Eye (tissue), 1 donor: ENCODE results near the gene CHST5.

Source experiments
- DNase-seq: peaks from one replicate; pipeline ENCODE4 v3.0.0-alpha.2; 2015

Gene CHST5

GRCh38 chr16:75535901-75536300, at the start of gene CHST5:
CHST5 (minus strand) TSS chr16:75536108; CDS start chr16:75530384, 5,724 bp downstream.
- DNase-seq, result no peak

- no peak for DNase-seq
These were observed 48.2 kb upstream of the CHST5 start for GRCh38 chr16:75584108-75584507.

- no peak for DNase-seq
These were observed 43.5 kb upstream of the CHST5 start for GRCh38 chr16:75579281-75579834.

- no peak for DNase-seq
These were observed 42.8 kb upstream of the CHST5 start for GRCh38 chr16:75578725-75579124.

- no peak for DNase-seq
These were observed 42.3 kb upstream of the CHST5 start for GRCh38 chr16:75578212-75578611.

GRCh38 chr16:75576384-75576811, 40.5 kb upstream of the CHST5 start:
- no peak for DNase-seq

- no peak for DNase-seq
These were observed 40.0 kb upstream of the CHST5 start for GRCh38 chr16:75575958-75576357.

- DNase-seq, result no peak
These were observed 38.0 kb upstream of the CHST5 start for GRCh38 chr16:75573955-75574354.

GRCh38 chr16:75572864-75573542, 37.1 kb upstream of the CHST5 start:
- no peak for DNase-seq

- no peak for DNase-seq
These were observed 34.6 kb upstream of the CHST5 start for GRCh38 chr16:75570396-75571065.

GRCh38 chr16:75567911-75568310, 32.0 kb upstream of the CHST5 start:
- DNase-seq, result no peak

- no peak for DNase-seq
These were observed 30.9 kb upstream of the CHST5 start for GRCh38 chr16:75566758-75567255.

- peak; percentile 97 for DNase-seq
These were observed 30.3 kb upstream of the CHST5 start, which contains the start of gene GABARAPL2 for GRCh38 chr16:75566040-75566757. GABARAPL2 (plus strand) TSS chr16:75566379; CDS start chr16:75566487, 108 bp downstream.

- DNase-seq, result no peak
These were observed 29.7 kb upstream of the CHST5 start for GRCh38 chr16:75565640-75566039.

- DNase-seq, result no peak
These were observed 23.9 kb upstream of the CHST5 start for GRCh38 chr16:75559564-75560372.

- DNase-seq, result no peak
These were observed 23.0 kb upstream of the CHST5 start for GRCh38 chr16:75558846-75559401.

GRCh38 chr16:75556431-75556950, 20.6 kb upstream of the CHST5 start:
- DNase-seq, result no peak

- DNase-seq, result peak; percentile 98
These were observed 20.0 kb upstream of the CHST5 start, which contains the start of gene TMEM231 for GRCh38 chr16:75555707-75556430. TMEM231 (minus strand) TSS chr16:75556252; CDS start chr16:75556209, 43 bp downstream.

GRCh38 chr16:75555213-75555706, 19.4 kb upstream of the CHST5 start:
- DNase-seq, result peak; percentile 95

GRCh38 chr16:75552951-75553350, 17.0 kb upstream of the CHST5 start:
- no peak for DNase-seq

GRCh38 chr16:75550211-75550662, 14.3 kb upstream of the CHST5 start:
- peak; percentile 13 for DNase-seq
